Amygdala (tissue), 56 donors: ENCODE results near the gene FBXL12.
"Not testable (repeated sequence)": the region's sequence is repeated elsewhere in the genome, so short reads cannot be mapped to it uniquely, and the experiment has no call there.

Experiments used
- DNase-seq, 56 donors: peaks; one replicate each; lab custom pipeline; 2025; lab: John Stamatoyannopoulos, UW

The FBXL12 gene, protein sequence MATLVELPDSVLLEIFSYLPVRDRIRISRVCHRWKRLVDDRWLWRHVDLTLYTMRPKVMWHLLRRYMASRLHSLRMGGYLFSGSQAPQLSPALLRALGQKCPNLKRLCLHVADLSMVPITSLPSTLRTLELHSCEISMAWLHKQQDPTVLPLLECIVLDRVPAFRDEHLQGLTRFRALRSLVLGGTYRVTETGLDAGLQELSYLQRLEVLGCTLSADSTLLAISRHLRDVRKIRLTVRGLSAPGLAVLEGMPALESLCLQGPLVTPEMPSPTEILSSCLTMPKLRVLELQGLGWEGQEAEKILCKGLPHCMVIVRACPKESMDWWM

DNA sequence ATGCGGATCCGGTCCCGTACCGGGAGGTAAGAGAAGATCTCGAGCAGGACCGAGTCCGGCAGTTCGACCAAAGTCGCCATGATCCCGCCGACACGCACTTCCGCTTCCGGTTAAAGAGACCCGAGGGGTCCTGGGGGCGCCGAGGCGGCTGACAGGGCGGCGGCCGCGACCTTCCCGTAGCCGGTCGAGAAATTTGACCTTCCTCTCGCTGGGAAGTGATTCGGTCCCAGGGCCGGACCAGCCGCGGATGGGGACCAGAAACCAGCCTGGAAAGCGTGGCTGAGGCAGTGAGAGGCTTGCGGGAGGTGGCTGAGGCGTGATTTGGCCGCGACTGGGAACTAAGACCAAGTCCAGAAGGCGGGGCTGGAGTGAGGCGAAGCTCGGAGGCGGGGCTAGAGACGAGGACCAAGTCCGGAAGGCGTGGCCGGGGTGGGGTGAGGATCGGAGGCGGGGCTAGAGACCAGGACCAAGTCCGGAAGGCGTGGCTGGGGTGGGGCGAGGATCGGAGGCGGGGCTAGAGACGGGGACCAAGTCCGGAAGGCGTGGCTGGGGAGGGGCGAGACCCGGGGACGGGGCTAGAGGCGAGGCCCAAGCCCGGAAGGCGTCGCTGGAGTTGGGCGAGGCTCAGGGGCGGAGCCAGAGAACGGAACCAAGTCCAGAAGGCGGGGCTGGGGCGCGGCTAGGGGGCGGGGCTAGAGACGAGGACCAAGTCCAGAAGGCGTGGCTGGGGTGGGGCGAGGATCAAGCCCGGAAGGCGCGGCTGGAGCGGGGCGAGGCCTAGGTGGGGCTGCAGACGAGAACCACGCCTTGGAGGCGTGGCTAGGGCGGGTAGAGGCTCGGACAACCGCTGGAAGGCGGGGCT is at the start of gene FBXL12:
Gene FBXL12 (minus strand): TSS at position 346 of the 862 bp plus-strand sequence. CDS start 266 bp downstream, at position 80.
- DNase-seq, result peak; percentile 92 to 100 (median 100)

DNA sequence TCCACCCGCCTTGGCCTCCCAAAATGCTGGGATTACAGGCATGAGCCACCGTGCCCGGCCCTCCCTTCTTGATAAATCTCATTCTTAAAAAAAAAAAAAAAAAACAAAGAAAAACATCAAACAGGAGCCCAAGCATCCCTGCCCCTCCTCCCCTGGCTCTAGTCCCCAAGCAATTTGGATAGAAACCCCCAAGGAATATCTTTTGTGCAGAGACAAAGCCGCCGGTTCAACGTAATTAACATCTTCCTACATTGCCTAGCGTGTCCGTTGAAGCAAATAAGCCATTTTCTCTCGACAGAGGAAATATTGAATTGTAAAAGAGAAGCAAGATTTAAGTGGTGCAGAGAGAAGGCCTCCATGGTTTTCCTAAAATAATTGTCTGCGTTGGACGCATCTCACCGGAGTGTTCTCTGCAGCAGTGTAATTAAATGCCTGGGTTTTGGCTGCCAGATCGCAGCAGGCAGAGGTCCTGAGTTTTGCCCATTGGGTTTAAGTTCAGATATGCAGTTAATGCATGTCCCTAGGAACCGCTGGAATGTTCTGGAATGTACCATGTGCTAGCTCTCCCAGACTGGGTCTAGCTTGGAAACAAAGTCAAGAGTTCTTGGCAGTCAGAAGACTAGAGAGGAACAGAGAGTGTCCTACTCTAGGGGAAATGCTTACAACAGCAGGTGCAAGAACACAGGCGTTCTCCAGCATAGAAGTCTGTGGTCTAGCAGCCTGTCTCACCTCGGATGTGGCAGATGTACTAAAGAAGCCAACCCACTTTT is 47.0 kb upstream of the FBXL12 start:
- DNase-seq, result peak in 8 of 56 donors; percentile 6 to 50 (median 21)

DNA sequence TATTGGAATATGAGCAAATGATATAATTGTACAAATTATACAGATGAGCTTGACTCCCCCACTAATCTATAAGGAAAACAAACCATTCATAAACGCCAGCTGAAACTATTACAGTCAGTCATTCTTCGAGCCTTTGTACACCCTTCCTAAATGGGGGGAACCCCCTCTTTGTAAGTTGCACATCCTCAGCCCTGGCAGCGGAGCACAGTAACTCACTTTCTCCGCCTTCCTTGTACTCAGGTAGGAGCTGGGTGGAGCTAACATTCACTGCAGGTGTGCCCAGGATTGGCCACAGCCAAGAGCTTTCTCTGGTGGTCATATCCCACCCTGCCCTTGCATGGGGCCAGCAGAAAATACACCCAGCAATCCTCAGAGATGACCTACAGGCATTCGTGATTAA is 44.9 kb upstream of the FBXL12 start:
- DNase-seq, result no peak

DNA sequence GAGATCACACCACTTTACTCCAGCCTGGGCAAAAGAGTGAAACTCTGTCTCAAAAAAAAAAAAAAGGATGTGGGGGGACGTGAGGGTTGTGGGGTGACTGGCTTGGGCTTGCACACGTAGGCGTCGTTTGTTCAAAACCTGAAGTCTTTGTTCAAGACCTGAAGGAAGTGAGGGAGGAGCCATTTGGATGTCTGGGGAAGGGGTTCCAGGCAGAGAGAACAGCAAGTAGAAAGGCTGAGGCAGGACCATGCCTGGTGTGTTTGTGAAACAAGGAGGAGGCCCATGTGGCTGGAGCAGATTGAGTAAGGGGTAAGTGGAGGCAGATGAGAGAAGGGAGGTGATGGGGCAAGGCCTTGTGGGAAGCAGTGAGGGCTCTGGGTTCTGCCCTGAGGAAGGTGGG is 44.1 kb upstream of the FBXL12 start:
- DNase-seq, result no peak

DNA sequence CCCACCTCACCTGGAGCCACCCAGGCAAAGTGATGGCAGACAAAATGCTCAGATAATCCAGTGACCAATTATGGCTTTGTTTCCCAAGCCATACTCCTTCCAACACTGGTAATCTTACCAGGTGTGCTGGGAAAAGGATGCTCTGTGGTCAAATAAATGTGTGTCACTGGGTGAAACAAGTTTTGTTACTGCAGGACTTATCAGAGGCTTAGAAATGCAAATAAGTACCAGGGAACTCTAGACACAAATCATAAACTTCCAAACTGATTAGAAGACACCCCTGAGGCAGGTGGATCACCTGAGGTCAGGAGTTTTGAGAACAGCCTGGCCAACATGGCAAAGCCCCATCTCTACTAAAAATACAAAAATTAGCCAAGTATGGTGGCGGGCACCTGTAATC is 42.6 kb upstream of the FBXL12 start:
- no peak for DNase-seq

DNA sequence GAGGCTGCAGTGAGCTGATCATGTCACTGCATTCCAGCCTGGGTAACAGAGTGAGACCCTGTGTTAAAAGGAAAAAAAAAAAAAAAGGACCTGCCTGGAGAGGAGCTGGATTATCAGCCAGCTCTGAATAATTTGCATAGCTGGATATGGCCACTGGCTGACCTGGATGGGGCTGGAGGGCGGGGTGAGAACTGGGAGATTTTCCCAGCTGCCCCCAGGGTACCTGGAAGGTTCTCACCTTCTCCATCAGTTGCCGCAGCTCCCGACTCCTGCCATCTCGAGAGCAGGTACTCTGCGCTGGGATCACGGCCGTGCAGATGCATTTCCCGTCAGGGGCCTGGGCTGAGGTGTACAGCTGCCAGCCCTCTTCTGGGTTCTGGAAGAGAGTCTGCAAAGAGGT is 41.5 kb upstream of the FBXL12 start:
- no peak for DNase-seq

DNA sequence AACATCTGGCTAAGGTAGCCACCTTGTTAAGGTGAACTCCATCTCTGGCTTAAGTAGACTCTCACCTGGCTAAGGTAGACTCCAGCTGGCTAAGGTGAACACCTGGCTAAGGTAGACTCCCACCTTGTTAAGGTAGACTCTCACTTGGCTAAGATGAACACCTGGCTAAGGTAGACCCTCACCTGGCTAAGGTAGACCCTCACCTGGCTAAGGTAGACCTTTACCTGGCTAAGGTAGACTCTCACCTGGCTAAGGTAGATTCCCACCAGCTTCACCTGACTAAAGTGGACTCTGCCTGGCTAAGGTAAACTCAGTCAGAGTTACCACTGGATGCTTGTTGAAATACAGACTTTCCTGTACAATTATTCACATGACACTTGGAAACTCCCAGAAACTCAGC is 39.9 kb upstream of the FBXL12 start:
- DNase-seq, result no peak

DNA sequence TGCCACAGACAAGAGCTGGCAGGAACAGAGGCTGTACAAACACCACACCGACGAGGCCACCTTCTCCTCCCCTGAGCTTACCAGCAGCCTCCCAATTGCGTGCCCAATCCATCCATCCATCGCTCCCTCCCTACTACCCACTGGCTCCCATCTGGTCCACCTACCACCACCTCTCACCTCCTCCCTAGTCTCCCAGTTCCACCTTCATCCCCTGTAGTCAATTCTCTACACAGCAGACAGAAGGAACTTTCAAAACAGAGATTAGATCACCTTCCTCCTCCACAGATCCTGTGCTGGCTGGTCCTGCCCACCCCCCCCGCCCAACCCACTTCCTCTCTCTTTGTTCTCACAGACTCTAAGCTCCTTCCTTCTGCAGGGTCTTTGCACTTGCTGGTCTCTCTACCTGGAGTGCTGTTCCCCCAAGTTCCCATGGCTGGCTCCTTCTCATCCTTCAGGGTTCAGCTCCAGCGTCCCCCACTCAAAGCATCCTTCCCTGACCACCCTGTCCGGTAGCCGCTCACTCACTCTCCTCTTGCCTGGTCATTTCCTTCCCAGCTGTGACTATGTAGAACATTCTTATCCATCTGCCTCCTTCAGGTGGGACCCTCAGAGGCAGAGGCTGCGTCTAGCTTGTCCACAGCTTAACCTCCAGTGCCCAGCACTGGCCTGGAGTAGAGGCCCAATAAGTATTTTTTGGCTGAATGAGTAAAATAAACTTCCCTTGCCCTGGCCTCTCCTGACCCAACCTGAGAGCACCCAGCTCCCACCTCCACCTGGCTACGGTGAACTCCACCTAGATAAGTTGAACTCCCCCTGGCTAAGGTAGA is 39.3 kb upstream of the FBXL12 start:
- no peak for DNase-seq

DNA sequence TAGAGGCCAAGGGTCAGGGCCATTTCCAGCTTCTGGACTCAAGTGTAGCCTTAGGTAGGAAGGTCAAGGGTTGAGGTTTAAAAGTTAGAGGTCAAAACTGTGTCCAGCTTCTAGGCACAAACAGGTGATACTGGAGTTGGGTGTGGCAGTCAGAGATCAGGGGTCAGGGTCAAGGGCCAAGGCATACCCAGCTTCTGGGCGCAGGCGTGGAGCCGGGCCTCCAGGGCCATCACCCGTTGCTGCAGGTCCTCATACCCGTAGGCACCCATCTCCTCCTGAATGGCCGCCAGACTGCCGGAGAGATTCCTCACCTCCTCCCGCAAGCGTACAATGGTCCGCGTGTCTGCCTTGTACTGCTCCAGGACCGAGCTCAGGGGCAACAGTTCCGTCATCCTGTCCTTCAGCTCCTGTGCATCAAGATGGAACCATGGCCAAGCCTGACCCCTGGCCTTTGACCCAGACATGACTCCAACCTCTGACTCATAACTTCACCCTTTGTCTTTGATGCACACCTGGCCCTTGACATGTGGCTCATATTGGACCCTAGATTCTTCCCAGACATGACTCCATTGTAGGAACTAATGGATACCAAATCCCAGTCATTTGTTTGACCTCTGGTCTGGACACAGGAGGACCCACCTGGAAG is 38.3 kb upstream of the FBXL12 start:
- DNase-seq, result no peak

DNA sequence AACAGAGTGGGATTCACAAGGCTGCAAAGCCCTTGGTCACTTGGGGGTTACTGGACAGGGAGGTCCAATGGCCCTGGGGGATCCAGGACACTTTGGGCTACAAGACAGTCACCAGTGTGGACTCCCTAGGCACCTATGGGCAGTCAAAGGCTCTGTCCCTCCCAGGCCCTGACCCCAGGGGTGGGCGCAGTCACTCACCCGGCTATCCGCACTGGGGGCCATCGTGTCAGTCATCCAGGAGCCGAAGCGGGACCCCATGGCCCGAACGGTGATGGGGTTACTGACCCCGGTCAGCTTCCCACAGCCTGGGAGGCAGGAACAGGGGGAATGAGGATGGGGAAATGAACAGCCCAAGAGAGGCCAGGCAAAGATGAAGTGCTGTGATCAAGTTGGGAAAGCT is 37.7 kb upstream of the FBXL12 start:
- DNase-seq, result no peak

DNA sequence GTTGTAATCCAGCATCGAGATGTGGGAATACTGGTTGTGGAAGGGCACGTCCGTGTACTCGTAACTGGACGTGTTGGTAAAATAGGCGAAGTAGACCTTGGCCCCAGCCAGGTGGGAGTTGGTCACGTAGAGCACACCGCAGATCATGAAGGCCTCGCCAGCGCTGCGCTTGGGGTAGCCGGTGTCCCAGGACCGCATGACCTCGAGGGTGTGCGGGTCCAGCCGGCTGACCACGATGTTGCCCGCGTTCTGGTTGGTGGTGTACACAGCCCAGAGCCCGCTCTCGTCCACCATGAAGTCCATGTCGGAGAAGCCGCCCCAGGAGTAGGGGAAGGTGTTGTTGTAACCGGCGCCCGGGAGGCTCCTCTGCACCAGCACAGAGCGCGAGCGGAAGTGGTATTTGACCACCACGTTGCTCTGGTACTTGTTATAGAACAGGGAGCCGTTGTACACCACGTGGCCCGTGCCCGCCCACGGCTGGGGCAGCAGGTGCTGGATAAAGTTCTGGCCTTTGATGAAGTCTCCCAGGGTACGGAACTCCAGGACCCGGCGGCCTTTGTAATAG is 35.5 kb upstream of the FBXL12 start:
- DNase-seq, result no peak

DNA sequence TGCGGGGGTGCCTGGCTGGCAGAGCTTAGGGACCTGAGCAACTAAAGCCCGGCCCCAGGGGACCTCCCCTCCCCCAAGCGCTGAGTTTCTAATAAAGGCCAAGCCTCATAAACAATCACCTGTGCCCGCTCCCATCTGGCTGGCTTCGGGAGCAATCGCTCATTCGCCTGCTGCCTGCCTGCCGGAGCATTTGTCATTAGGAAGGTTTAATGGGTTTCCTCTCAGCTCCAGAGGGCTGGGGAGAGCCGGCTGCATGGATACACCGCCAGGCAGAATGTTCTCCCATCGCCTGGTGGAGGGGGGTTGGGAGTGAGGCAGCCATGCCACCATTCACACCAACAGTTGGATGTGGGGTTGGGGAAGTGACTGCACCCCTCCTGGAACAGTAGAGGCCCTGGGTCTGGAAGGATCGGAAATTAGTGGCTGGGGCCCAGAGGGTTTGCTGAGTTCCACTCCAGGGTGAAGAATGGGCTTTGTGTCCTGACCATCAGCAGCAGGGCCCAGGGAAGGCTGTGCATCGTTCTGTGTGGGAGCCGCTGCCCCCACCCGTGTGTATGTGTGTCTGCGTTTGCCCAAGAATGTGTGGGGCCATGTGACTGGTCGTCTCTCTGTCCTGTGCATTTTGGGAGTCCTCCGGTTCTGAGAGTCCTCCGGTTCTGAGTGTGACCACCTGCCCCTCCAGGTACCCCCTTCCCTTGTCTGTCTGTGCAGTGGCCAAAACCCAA is 31.5 kb upstream of the FBXL12 start:
- peak in 15 of 56 donors; percentile 2 to 37 (median 26) for DNase-seq

DNA sequence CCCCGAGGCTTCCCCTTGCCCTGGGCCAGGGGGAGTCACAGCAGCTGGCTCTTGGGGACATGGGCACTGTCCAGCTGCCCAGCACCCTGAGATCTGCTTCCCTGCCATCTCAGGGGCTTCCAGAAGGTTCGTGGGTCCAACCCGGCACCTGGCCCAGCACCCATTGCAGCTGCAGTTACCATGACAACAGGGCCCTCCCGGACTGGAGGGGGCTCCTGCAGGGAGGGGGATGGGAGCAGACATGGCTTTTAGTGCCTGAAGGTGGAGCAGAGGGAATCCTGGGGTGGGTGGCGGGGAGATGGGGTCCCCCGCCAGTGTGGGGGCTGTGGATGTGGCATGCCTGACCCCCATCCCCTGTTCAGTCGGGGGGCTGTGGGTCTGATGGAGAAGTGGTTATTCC is 30.9 kb upstream of the FBXL12 start:
- DNase-seq, result peak in 2 of 56 donors; percentile 20 to 28

DNA sequence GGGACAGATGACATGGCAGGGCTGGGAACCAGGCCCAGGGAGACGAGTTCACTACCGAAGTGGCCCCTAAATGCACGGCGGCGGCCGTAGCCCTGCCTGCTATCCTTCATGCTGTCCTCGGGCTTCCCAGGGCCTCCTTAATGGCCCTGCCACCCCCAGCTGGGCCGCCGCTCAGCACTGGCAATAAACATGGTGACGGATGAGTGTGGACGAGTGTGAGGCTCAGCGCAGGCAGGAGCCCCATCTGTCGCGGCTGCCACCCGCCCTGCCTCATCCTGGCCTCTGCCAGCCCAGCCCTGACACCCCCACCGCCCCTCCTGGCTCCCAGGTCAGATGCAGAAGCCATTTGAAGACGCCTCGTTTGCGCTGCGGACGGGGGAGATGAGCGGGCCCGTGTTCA is 29.9 kb upstream of the FBXL12 start:
- DNase-seq, result no peak

DNA sequence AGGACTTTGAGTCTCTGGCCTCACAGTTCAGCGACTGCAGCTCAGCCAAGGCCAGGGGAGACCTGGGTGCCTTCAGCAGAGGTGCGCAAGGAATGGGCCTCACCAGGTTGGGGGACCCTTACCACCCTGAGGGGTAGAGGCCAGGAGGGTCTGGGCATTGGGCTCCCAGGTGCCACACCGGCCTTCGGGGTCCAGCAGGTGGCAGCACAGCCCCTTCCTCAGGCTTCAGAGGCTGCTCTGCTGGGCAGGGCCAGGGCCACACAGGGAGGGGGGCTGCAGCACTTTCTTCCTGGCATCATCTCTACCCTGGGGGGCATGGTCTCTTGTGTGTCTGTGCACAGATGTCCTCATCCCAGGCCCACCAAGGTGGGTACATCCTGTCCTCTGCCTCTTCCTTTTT is 29.2 kb upstream of the FBXL12 start:
- peak in 7 of 56 donors; percentile 2 to 49 (median 12) for DNase-seq

DNA sequence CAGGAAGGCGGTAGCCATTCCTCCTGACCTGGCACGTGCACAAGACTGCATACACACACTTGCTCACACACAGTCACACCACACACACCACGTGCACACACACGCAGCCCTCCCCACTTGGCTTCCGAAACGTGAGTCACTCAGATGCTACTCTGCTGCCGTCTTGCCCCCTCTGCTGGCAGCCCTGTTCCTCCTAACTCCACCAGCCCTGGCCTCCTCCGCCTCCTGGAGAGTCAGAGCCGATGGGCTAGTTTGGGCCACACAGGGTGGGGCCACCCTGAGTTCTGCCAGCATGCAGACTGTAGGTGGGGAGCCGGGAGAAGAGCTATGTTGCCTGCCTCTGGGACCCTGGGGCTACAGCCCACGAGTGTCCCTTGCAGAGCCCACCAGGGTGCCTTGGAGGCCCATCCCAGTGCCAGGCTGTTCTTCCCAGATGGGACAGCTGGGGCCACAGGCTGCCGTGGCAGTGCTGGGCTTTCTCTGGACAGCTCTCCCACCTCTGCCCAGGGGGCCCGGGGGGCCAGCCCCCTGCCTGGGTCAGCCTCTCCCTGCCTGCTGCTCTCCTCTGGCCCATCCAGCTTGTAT is 28.3 kb upstream of the FBXL12 start:
- peak in 28 of 56 donors; percentile 8 to 66 (median 41) for DNase-seq

DNA sequence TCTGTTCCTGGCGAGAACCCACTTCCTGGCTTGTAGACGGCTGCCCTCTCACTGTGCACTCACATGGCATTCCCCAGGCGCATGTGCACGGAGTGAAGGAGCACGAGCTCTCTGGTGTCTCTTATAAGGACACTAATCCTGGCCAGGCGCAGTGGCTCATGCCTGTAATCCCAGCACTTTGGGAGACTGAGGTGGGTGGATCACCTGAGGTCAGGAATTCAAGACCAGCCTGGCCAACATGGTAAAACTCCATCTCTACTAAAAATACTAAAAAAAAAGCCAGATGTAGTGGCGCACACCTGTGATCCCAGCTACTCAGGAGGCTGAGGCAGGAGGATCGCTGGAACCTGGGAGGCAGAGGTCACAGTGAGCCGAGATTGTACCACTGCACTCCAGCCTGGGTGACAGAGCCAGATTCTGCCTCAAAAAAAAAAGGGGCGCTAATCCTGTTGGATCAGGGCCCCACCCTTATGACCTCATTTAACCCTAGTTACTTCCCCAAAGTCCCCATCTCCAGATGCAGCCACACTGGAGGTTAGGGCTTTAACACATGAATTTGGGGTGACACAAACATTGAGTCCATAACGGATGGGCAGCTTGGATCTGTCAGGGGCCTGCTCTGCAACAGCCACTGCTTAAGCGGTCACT is 24.9 kb upstream of the FBXL12 start:
- not testable (repeated sequence) for DNase-seq
